ENCODE data around the gene C8G. TPM values are rescaled to one million over a fixed set of nuclear protein-coding genes. Genes with fewer than 3 reads are reported as not detected.

The C8G gene
- polyA plus RNA-seq, 1 donor, result 36.0 TPM

GRCh38 chr9:136977223-136977622 is 32.2 kb downstream of the C8G start, which contains the start of gene PTGDS:
TSS of gene PTGDS (plus strand) at chr9:136977504. CDS start at chr9:136977579, 75 bp downstream.
- Histone ChIP-seq H3K27ac (ENCODE audit: low read length) (no peak within 1 kb of the TSS), H3K9me3 (ENCODE audit: control insufficient read depth, low read depth, low read length) (no peaks in the 10 kb centered on the region), H3K36me3 (ENCODE audit: control insufficient read depth, insufficient read depth, low read length) (no peaks in the 10 kb centered on the region), H3K27me3 (ENCODE audit: control insufficient read depth, insufficient read depth, low read length) (peaks cover 13% of the 10 kb centered on the region), H3K4me3 (ENCODE audit: low read length) (peak within 1 kb of the TSS; percentile 6), H3K4me1 (ENCODE audit: control insufficient read depth, insufficient read depth, low read length) (peaks cover 8% of the 10 kb centered on the region)
- no peak for DNase-seq
- no CpG with 5 or more reads among the region's 10 CpGs for WGBS (ENCODE audit: insufficient coverage, low lambda C conversion rate)

GRCh38 chr9:136977649-136978072 is 32.6 kb downstream of the C8G start:
- Histone ChIP-seq H3K27ac (ENCODE audit: low read length) (no peak overlapping the region), H3K27me3 (ENCODE audit: control insufficient read depth, insufficient read depth, low read length) (peaks cover 13% of the 10 kb centered on the region), H3K4me1 (ENCODE audit: control insufficient read depth, insufficient read depth, low read length) (peaks cover 8% of the 10 kb centered on the region), H3K36me3 (ENCODE audit: control insufficient read depth, insufficient read depth, low read length) (no peaks in the 10 kb centered on the region), H3K9me3 (ENCODE audit: control insufficient read depth, low read depth, low read length) (no peaks in the 10 kb centered on the region), H3K4me3 (ENCODE audit: low read length) (no peak overlapping the region)
- DNase-seq, result no peak
- no CpG with 5 or more reads among the region's 33 CpGs for WGBS (ENCODE audit: insufficient coverage, low lambda C conversion rate)

GRCh38 chr9:136978073-136978864 is 33.2 kb downstream of the C8G start:
- Histone ChIP-seq H3K4me3 (ENCODE audit: low read length) (peak overlapping the region; percentile 6), H3K27me3 (ENCODE audit: control insufficient read depth, insufficient read depth, low read length) (peaks cover 15% of the 10 kb centered on the region), H3K36me3 (ENCODE audit: control insufficient read depth, insufficient read depth, low read length) (no peaks in the 10 kb centered on the region), H3K4me1 (ENCODE audit: control insufficient read depth, insufficient read depth, low read length) (peaks cover 8% of the 10 kb centered on the region), H3K9me3 (ENCODE audit: control insufficient read depth, low read depth, low read length) (no peaks in the 10 kb centered on the region), H3K27ac (ENCODE audit: low read length) (no peak overlapping the region)
- WGBS (ENCODE audit: insufficient coverage, low lambda C conversion rate), result no CpG with 5 or more reads among the region's 78 CpGs
- peak; percentile 33 to 50 for DNase-seq

GRCh38 chr9:136978865-136979544 is 34.0 kb downstream of the C8G start:
- no peak overlapping the region for H3K4me3 ChIP-seq (ENCODE audit: low read length)
- WGBS (ENCODE audit: insufficient coverage, low lambda C conversion rate), result 100% methylated on average over 2 of the region's 41 CpGs
- H3K36me3 ChIP-seq (ENCODE audit: control insufficient read depth, insufficient read depth, low read length), result no peaks in the 10 kb centered on the region
- H3K9me3 ChIP-seq (ENCODE audit: control insufficient read depth, low read depth, low read length), result no peaks in the 10 kb centered on the region
- peaks cover 23% of the 10 kb centered on the region for H3K27me3 ChIP-seq (ENCODE audit: control insufficient read depth, insufficient read depth, low read length)
- H3K4me1 ChIP-seq (ENCODE audit: control insufficient read depth, insufficient read depth, low read length), result peaks cover 8% of the 10 kb centered on the region
- no peak for DNase-seq
- H3K27ac ChIP-seq (ENCODE audit: low read length), result no peak overlapping the region

- no peak overlapping the region for H3K4me3 ChIP-seq (ENCODE audit: low read length)
- no CpG with 5 or more reads among the region's 26 CpGs for WGBS (ENCODE audit: insufficient coverage, low lambda C conversion rate)
- no peak for DNase-seq
Measured at GRCh38 chr9:136979769-136980587, 34.9 kb downstream of the C8G start.

GRCh38 chr9:136980669-136981478 is 35.8 kb downstream of the C8G start:
- Histone ChIP-seq H3K27ac (ENCODE audit: low read length) (no peak overlapping the region), H3K4me3 (ENCODE audit: low read length) (no peak overlapping the region), H3K9me3 (ENCODE audit: control insufficient read depth, low read depth, low read length) (peaks cover 13% of the 10 kb centered on the region), H3K36me3 (ENCODE audit: control insufficient read depth, insufficient read depth, low read length) (no peaks in the 10 kb centered on the region), H3K4me1 (ENCODE audit: control insufficient read depth, insufficient read depth, low read length) (peaks cover 18% of the 10 kb centered on the region), H3K27me3 (ENCODE audit: control insufficient read depth, insufficient read depth, low read length) (peaks cover 41% of the 10 kb centered on the region)
- DNase-seq, result no peak
- no CpG with 5 or more reads among the region's 16 CpGs for WGBS (ENCODE audit: insufficient coverage, low lambda C conversion rate)

More at GRCh38 chr9:136979769-136980587, 34.9 kb downstream of the C8G start:
- Histone ChIP-seq H3K27ac (ENCODE audit: low read length) (no peak overlapping the region), H3K27me3 (ENCODE audit: control insufficient read depth, insufficient read depth, low read length) (peaks cover 32% of the 10 kb centered on the region), H3K9me3 (ENCODE audit: control insufficient read depth, low read depth, low read length) (peaks cover 7% of the 10 kb centered on the region), H3K36me3 (ENCODE audit: control insufficient read depth, insufficient read depth, low read length) (no peaks in the 10 kb centered on the region), H3K4me1 (ENCODE audit: control insufficient read depth, insufficient read depth, low read length) (peaks cover 10% of the 10 kb centered on the region)

- H3K4me1 ChIP-seq (ENCODE audit: control insufficient read depth, insufficient read depth, low read length), result peaks cover 18% of the 10 kb centered on the region
- no peak for DNase-seq
- H3K27ac ChIP-seq (ENCODE audit: low read length), result no peak overlapping the region
- no peaks in the 10 kb centered on the region for H3K36me3 ChIP-seq (ENCODE audit: control insufficient read depth, insufficient read depth, low read length)
- no CpG with 5 or more reads among the region's 17 CpGs for WGBS (ENCODE audit: insufficient coverage, low lambda C conversion rate)
- H3K27me3 ChIP-seq (ENCODE audit: control insufficient read depth, insufficient read depth, low read length), result peaks cover 49% of the 10 kb centered on the region
- no peak overlapping the region for H3K4me3 ChIP-seq (ENCODE audit: low read length)
- H3K9me3 ChIP-seq (ENCODE audit: control insufficient read depth, low read depth, low read length), result peaks cover 13% of the 10 kb centered on the region
Measured at GRCh38 chr9:136981588-136982231, 36.7 kb downstream of the C8G start.

- H3K27ac ChIP-seq (ENCODE audit: low read length), result no peak within 1 kb of the TSS
- WGBS (ENCODE audit: insufficient coverage, low lambda C conversion rate), result no CpG with 5 or more reads among the region's 18 CpGs
- H3K4me3 ChIP-seq (ENCODE audit: low read length), result no peak within 1 kb of the TSS
- peaks cover 13% of the 10 kb centered on the region for H3K9me3 ChIP-seq (ENCODE audit: control insufficient read depth, low read depth, low read length)
- peaks cover 53% of the 10 kb centered on the region for H3K27me3 ChIP-seq (ENCODE audit: control insufficient read depth, insufficient read depth, low read length)
- no peaks in the 10 kb centered on the region for H3K36me3 ChIP-seq (ENCODE audit: control insufficient read depth, insufficient read depth, low read length)
- H3K4me1 ChIP-seq (ENCODE audit: control insufficient read depth, insufficient read depth, low read length), result peaks cover 16% of the 10 kb centered on the region
- DNase-seq, result no peak
Measured at GRCh38 chr9:136982232-136983051, 37.4 kb downstream of the C8G start, which contains the start of gene LCNL1. TSS of gene LCNL1 (plus strand) at chr9:136982993. CDS start at chr9:136983587, 594 bp downstream.

GRCh38 chr9:136983167-136983566 is 38.1 kb downstream of the C8G start:
- H3K36me3 ChIP-seq (ENCODE audit: control insufficient read depth, insufficient read depth, low read length), result no peaks in the 10 kb centered on the region
- H3K9me3 ChIP-seq (ENCODE audit: control insufficient read depth, low read depth, low read length), result peaks cover 13% of the 10 kb centered on the region
- H3K27ac ChIP-seq (ENCODE audit: low read length), result no peak overlapping the region
- H3K27me3 ChIP-seq (ENCODE audit: control insufficient read depth, insufficient read depth, low read length), result peaks cover 50% of the 10 kb centered on the region
- peaks cover 11% of the 10 kb centered on the region for H3K4me1 ChIP-seq (ENCODE audit: control insufficient read depth, insufficient read depth, low read length)
- no peak for DNase-seq
- H3K4me3 ChIP-seq (ENCODE audit: low read length), result no peak overlapping the region
- no CpG with 5 or more reads among the region's 9 CpGs for WGBS (ENCODE audit: insufficient coverage, low lambda C conversion rate)
